K562 (cell line): ENCODE data around the gene ZNF692. TPM values are rescaled to one million over a fixed set of nuclear protein-coding genes. Genes with fewer than 3 reads are reported as not detected.
A peak's percentile ranks its signal among the peaks of the same experiment; 100 is the strongest.

Source experiments
- DACH1 ChIP-seq: fragments of 450-650 bp; IDR thresholded peaks from 2 replicates; pipeline ENCODE4 v1.6.1; 2018; ENCODE audit not compliant: partially characterized antibody
- ELF4 ChIP-seq: fragments of 450-650 bp; formaldehyde crosslinking; IDR thresholded peaks from 2 replicates; pipeline ENCODE4 v1.4.0; 2022; ENCODE audit warnings: missing genetic modification characterization
- NR2C2 ChIP-seq, 2 experiments: fragments of 200-800 bp in 1 of 2; sonication (Bioruptor generic) in 1 of 2; sonication (generic) in 1 of 2; formaldehyde crosslinking in 1 of 2; IDR thresholded peaks; 2 replicates each; pipeline versions ENCODE4 v1.6.1 to v1.8.0; 2016 to 2022; ENCODE audit warnings: mild to moderate bottlenecking in 1 of 2, missing compliant biosample characterization in 1 of 2, missing genetic modification characterization in 1 of 2, missing genetic modification reagents in 1 of 2
- SP2 ChIP-seq: IDR thresholded peaks from 2 replicates; pipeline ENCODE4 v1.6.1; 2011; ENCODE audit warnings: mild to moderate bottlenecking, low read depth, low read length, moderate library complexity; ENCODE audit not compliant: poor library complexity, severe bottlenecking; ENCODE audit errors: extremely low read depth
- THRB ChIP-seq: fragments of 450-650 bp; formaldehyde crosslinking; conservative IDR thresholded peaks from 2 replicates; pipeline ENCODE4 v1.4.0; 2022; ENCODE audit warnings: mild to moderate bottlenecking, missing genetic modification characterization
- ZBTB43 ChIP-seq: sonication (generic); formaldehyde crosslinking; IDR thresholded peaks from 2 replicates; pipeline ENCODE4 v1.8.0; 2023; ENCODE audit warnings: mild to moderate bottlenecking, missing genetic modification reagents
- ZNF23 ChIP-seq: fragments of 250-450 bp; sonication (Bioruptor Pico); IDR thresholded peaks from 2 replicates; pipeline ENCODE4 v1.4.0; 2020; ENCODE audit warnings: mild to moderate bottlenecking
- polyA plus RNA-seq, 8 experiments: library from polyadenylated mRNA; depleted of rRNA in 4 of 8; stranded (reverse) in 5 of 8; unstranded in 3 of 8; fragments of >200 nt; fragmentation: Nextera tagmentation in 2 of 8; fragmentation: Illumina TruSeq in 1 of 8; extraction: Ambion mirVana in 2 of 8; extraction: Trizol in 1 of 8; gene quantifications; 2 replicates each; pipeline versions ENCODE4 v1.2.1 to v1.2.3, GENCODE V29; 2011 to 2014; ENCODE audit warnings: inconsistent platforms in 1 of 8, missing spikeins in 1 of 8
- total RNA-seq, 7 experiments: library from RNA; depleted of rRNA in 6 of 7; stranded (reverse); fragments of >200 nt in 6 of 7; fragmentation: Illumina TruSeq in 2 of 7; extraction: Trizol in 2 of 7; gene quantifications; 2 replicates each; pipeline versions ENCODE4 v1.2.1 to v1.2.3, GENCODE V29; 2011 to 2021; ENCODE audit warnings: low replicate concordance in 1 of 7
- TF ChIP-seq, protein P1 (sequence below): fragments of 250-450 bp; sonication (Bioruptor Pico); IDR thresholded peaks from 2 replicates; pipeline ENCODE4 v1.5.0; 2021

The ZNF692 gene
- total and polyA plus RNA-seq, 9 of the 15 experiments (the other 6 are each of a cell fraction or from before 2014, with no cell fraction given), result 8.4 to 143 (median 55.9) TPM

DNA sequence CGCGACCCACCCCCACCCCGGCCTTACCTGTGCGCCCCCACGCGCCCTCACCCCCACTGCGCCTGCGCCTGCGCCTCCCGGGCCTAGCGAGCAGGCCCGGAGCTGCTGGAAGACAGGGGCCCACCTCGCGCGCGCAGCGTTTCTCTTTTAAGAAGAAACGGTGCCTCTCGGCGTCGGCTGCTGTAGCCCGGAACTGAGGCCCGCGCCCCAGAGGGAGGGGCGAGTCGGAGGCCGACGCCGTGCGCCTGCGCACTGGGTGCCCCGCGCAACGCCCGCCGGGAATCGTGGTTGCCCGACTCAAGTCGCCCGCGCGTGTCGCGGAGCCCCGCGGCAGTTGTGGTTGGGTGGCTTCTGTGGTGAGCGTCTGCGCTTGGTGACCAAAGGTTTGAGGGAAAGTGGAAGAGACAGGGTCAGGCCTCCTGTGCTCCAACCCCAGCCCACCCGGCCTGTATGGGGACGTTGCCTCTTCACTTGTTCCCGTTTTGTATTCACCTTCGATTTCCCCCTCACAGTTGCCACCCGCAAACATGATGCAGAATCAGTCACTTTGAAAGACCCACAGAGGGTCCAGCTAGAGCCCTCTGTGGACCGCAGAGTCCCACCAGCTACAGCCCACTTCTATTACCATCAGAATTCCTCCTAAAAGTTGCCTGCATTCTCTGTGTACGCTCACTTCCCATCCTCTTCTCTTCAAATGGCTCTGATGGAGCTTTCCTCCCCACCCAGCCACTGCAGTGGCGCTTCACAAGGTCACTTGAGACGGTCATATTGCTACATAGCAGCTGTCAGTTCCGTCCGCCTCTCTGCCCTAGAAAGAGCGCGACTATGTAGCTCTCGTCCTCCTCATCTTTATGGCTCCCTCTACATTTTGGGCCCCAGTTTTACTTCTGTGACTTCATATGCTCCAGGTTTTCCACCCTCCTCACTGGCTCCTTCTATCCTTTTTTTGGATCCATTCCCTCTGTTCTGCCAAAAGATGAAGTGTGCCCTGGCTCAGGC, at the start of gene ZNF692 (continued):
- 0 out of 2 replicates have a peak, but pooled peaks have one; percentile 7 for TF ChIP-seq THRB
- TF ChIP-seq NR2C2 (CRISPR knock-in tag; IDR thresholded peaks at IDR 0.05), result no peak
- TF ChIP-seq NR2C2 (tag; IDR thresholded peaks at IDR 0.05), result peak; percentile 58
- TF ChIP-seq ZBTB43, result no peak
- TF ChIP-seq DACH1, result no peak
- TF ChIP-seq ELF4 (CRISPR knock-in tag), result 0 out of 2 replicates have a peak, but pooled peaks have one; percentile 4
- no peak for TF ChIP-seq SP2
- TF ChIP-seq, protein P1, sequence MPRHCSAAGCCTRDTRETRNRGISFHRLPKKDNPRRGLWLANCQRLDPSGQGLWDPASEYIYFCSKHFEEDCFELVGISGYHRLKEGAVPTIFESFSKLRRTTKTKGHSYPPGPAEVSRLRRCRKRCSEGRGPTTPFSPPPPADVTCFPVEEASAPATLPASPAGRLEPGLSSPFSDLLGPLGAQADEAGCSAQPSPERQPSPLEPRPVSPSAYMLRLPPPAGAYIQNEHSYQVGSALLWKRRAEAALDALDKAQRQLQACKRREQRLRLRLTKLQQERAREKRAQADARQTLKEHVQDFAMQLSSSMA, result 0 out of 2 replicates have a peak, but pooled peaks have one; percentile 16
- TF ChIP-seq ZNF23 (CRISPR knock-in tag), result peak; percentile 39; the same call in 1 of the 2 replicates
